H1 (cell line): ENCODE measurements around the gene KCNK3. TPM values are rescaled to one million over a fixed set of nuclear protein-coding genes. Genes with fewer than 3 reads are reported as not detected.

ENCODE experiments used
- CBX5 ChIP-seq: fragments of 300-800, 300-1000 bp; sonication (generic); IDR thresholded peaks from 2 replicates; pipeline ENCODE4 v1.7.1; 2016; ENCODE audit warnings: antibody characterized with exemption, low read length, low read depth
- CTBP2 ChIP-seq: IDR thresholded peaks from 2 replicates; pipeline ENCODE4 v1.7.0; 2011; ENCODE audit warnings: borderline replicate concordance, mild to moderate bottlenecking, moderate library complexity, mixed read lengths, low read length; ENCODE audit not compliant: insufficient read depth, insufficient read length
- KDM1A ChIP-seq: fragments of 200-600, 300-600 bp; sonication (generic); IDR thresholded peaks from 2 replicates; pipeline ENCODE4 v1.7.1; 2016; ENCODE audit warnings: mild to moderate bottlenecking, low read length, borderline replicate concordance
- POLR2A ChIP-seq, 2 experiments: IDR thresholded peaks; 1 replicate in 1 of 2; 2 replicates in 1 of 2; pipeline ENCODE4 v1.6.1; 2011; ENCODE audit warnings: low read depth in 2 of 2, low read length in 2 of 2, mild to moderate bottlenecking in 2 of 2; ENCODE audit errors: control extremely low read depth in 1 of 2
- RXRA ChIP-seq: IDR thresholded peaks from 2 replicates; pipeline ENCODE4 v1.6.1; 2011; ENCODE audit warnings: low read depth, mild to moderate bottlenecking, low read length, moderate library complexity; ENCODE audit not compliant: insufficient read depth
- polyA plus RNA-seq, 7 experiments: library from polyadenylated mRNA; depleted of rRNA in 3 of 7; stranded (reverse) in 5 of 7; unstranded in 2 of 7; fragments of >200 nt in 5 of 7; fragments of 200-250 nt in 2 of 7; gene quantifications; 1 replicate in 5 of 7; 2 replicates in 1 of 7; 4 replicates in 1 of 7; pipeline versions ENCODE4 v1.2.1 to v1.2.3, GENCODE V29; 2011 to 2013; ENCODE audit warnings: missing spikeins in 2 of 7, mixed read lengths in 2 of 7
- total RNA-seq: library from RNA; stranded (reverse); fragmentation: NEBNext Ultra II Directional; extraction: Animal tissue kit (Norgen Biotek cat#: 25700); gene quantifications from 2 replicates; pipeline ENCODE4 v1.2.1, GENCODE V29; 2021

The KCNK3 gene
- total and polyA plus RNA-seq, 2 of the 8 experiments (the other 6 are each of a cell fraction or from before 2014, with no cell fraction given), result 0.29 to 0.30 TPM

- TF ChIP-seq RXRA, result no peak
- no peak for TF ChIP-seq CTBP2
- no peak for TF ChIP-seq POLR2A (IDR thresholded peaks at IDR 0.05; ENCODE audit: control extremely low read depth in 1 of 2, low read depth in 2 of 2, low read length in 2 of 2)
- no peak for TF ChIP-seq CBX5
- no peak for TF ChIP-seq KDM1A
- TF ChIP-seq, all 59 proteins: peak for 0
These were observed 36.8 kb upstream of the KCNK3 start (continued) for GRCh38 chr2:26655611-26656195.
